HG03159 (cell line): Measurements from ENCODE around the gene ZBTB43.

Source experiments
- ATAC-seq: cut with Tn5 transposase; IDR thresholded peaks from one replicate; pipeline ENCODE4 v1.9.1; 2021; ENCODE audit warnings: mild to moderate bottlenecking, moderate library complexity; ENCODE audit not compliant: unreplicated experiment

The ZBTB43 gene

GRCh38 chr9:126882746-126883145 lies 77.9 kb downstream of the ZBTB43 start:
- ATAC-seq = no peak

GRCh38 chr9:126883636-126884035 lies 78.8 kb downstream of the ZBTB43 start:
- no peak for ATAC-seq

GRCh38 chr9:126885131-126885641 lies 80.3 kb downstream of the ZBTB43 start:
- no peak for ATAC-seq

GRCh38 chr9:126886034-126886822 lies 81.4 kb downstream of the ZBTB43 start:
- ATAC-seq = no peak

- no peak for ATAC-seq
Observed at GRCh38 chr9:126886897-126887296, 82.1 kb downstream of the ZBTB43 start.
